ENCODE measurements around the gene SERGEF.

SERGEF gene

GRCh38 chr11:17812091-17812864 is 200.6 kb downstream of the SERGEF start:
- Histone ChIP-seq H3K9me3 (no peaks in the 10 kb centered on the region), H4K20me1 (no peaks in the 10 kb centered on the region), H3K4me2 (no peak overlapping the region), H3K4me3 (no peak overlapping the region), H3K9ac (no peak overlapping the region), H3K27me3 (no peaks in the 10 kb centered on the region), H3K4me1 (no peaks in the 10 kb centered on the region), H3K36me3 (no peaks in the 10 kb centered on the region), H3K27ac (no peak overlapping the region)
- TF ChIP-seq Cebpa-rat (IDR thresholded peaks at IDR 0.05) = no peak

GRCh38 chr11:17811352-17811751 is 201.5 kb downstream of the SERGEF start:
- H3K9ac ChIP-seq = no peak overlapping the region
- no peaks in the 10 kb centered on the region for H3K36me3 ChIP-seq
- H3K4me3 ChIP-seq = no peak overlapping the region
- H4K20me1 ChIP-seq = no peaks in the 10 kb centered on the region
- H3K27me3 ChIP-seq = no peaks in the 10 kb centered on the region
- no peak for TF ChIP-seq Cebpa-rat (IDR thresholded peaks at IDR 0.05)
- no peaks in the 10 kb centered on the region for H3K4me1 ChIP-seq
- H3K9me3 ChIP-seq = no peaks in the 10 kb centered on the region
- H3K27ac ChIP-seq = no peak overlapping the region
- H3K4me2 ChIP-seq = no peak overlapping the region

GRCh38 chr11:17810746-17811145 is 202.1 kb downstream of the SERGEF start:
- H3K36me3 ChIP-seq = no peaks in the 10 kb centered on the region
- no peak overlapping the region for H3K9ac ChIP-seq
- no peaks in the 10 kb centered on the region for H3K4me1 ChIP-seq
- H3K4me3 ChIP-seq = no peak overlapping the region
- H3K4me2 ChIP-seq = no peak overlapping the region
- H4K20me1 ChIP-seq = no peaks in the 10 kb centered on the region
- H3K27me3 ChIP-seq = no peaks in the 10 kb centered on the region
- no peaks in the 10 kb centered on the region for H3K9me3 ChIP-seq
- no peak for TF ChIP-seq Cebpa-rat (IDR thresholded peaks at IDR 0.05)
- no peak overlapping the region for H3K27ac ChIP-seq

GRCh38 chr11:17810041-17810440 is 202.8 kb downstream of the SERGEF start:
- no peaks in the 10 kb centered on the region for H3K27me3 ChIP-seq
- H3K4me1 ChIP-seq = no peaks in the 10 kb centered on the region
- H3K9me3 ChIP-seq = no peaks in the 10 kb centered on the region
- H3K36me3 ChIP-seq = no peaks in the 10 kb centered on the region
- H3K4me2 ChIP-seq = no peak overlapping the region
- H3K9ac ChIP-seq = no peak overlapping the region
- H4K20me1 ChIP-seq = no peaks in the 10 kb centered on the region
- no peak for TF ChIP-seq Cebpa-rat (IDR thresholded peaks at IDR 0.05)
- no peak overlapping the region for H3K27ac ChIP-seq
- H3K4me3 ChIP-seq = no peak overlapping the region

- Histone ChIP-seq H3K4me2 (no peak overlapping the region), H3K4me3 (no peak overlapping the region), H3K4me1 (no peaks in the 10 kb centered on the region), H3K9me3 (no peaks in the 10 kb centered on the region), H3K9ac (no peak overlapping the region), H3K27me3 (no peaks in the 10 kb centered on the region), H4K20me1 (no peaks in the 10 kb centered on the region), H3K27ac (no peak overlapping the region), H3K36me3 (no peaks in the 10 kb centered on the region)
- TF ChIP-seq Cebpa-rat (IDR thresholded peaks at IDR 0.05) = no peak
Observed at GRCh38 chr11:17807034-17807433, 205.8 kb downstream of the SERGEF start.

GRCh38 chr11:17805873-17806272 is 207.0 kb downstream of the SERGEF start:
- Histone ChIP-seq H3K4me3 (no peak overlapping the region), H3K9me3 (no peaks in the 10 kb centered on the region), H3K27me3 (no peaks in the 10 kb centered on the region), H4K20me1 (no peaks in the 10 kb centered on the region), H3K27ac (no peak overlapping the region), H3K4me2 (no peak overlapping the region), H3K36me3 (no peaks in the 10 kb centered on the region), H3K9ac (no peak overlapping the region), H3K4me1 (no peaks in the 10 kb centered on the region)
- TF ChIP-seq Cebpa-rat (IDR thresholded peaks at IDR 0.05) = no peak

GRCh38 chr11:17805043-17805442 is 207.8 kb downstream of the SERGEF start:
- no peak for TF ChIP-seq Cebpa-rat (IDR thresholded peaks at IDR 0.05)
- Histone ChIP-seq H3K9me3 (no peaks in the 10 kb centered on the region), H3K9ac (no peak overlapping the region), H3K4me2 (no peak overlapping the region), H3K27me3 (no peaks in the 10 kb centered on the region), H4K20me1 (no peaks in the 10 kb centered on the region), H3K4me3 (no peak overlapping the region), H3K27ac (no peak overlapping the region), H3K4me1 (no peaks in the 10 kb centered on the region), H3K36me3 (no peaks in the 10 kb centered on the region)

GRCh38 chr11:17803754-17804334 is 209.0 kb downstream of the SERGEF start:
- Histone ChIP-seq H3K36me3 (no peaks in the 10 kb centered on the region), H3K9ac (no peak overlapping the region), H3K27me3 (no peaks in the 10 kb centered on the region), H3K4me2 (no peak overlapping the region), H3K27ac (no peak overlapping the region), H3K4me3 (no peak overlapping the region), H4K20me1 (no peaks in the 10 kb centered on the region), H3K4me1 (no peaks in the 10 kb centered on the region), H3K9me3 (no peaks in the 10 kb centered on the region)
- no peak for TF ChIP-seq Cebpa-rat (IDR thresholded peaks at IDR 0.05)

- Histone ChIP-seq H3K4me2 (no peak overlapping the region), H3K4me1 (no peaks in the 10 kb centered on the region), H3K36me3 (no peaks in the 10 kb centered on the region), H3K9me3 (no peaks in the 10 kb centered on the region), H3K27ac (no peak overlapping the region), H3K27me3 (no peaks in the 10 kb centered on the region), H3K9ac (no peak overlapping the region), H4K20me1 (no peaks in the 10 kb centered on the region), H3K4me3 (no peak overlapping the region)
- no peak for TF ChIP-seq Cebpa-rat (IDR thresholded peaks at IDR 0.05)
Observed at GRCh38 chr11:17802491-17802890, 210.4 kb downstream of the SERGEF start.

- no peak overlapping the region for H3K4me2 ChIP-seq
- H3K27me3 ChIP-seq = no peaks in the 10 kb centered on the region
- no peaks in the 10 kb centered on the region for H3K36me3 ChIP-seq
- no peak overlapping the region for H3K9ac ChIP-seq
- H3K27ac ChIP-seq = no peak overlapping the region
- H3K9me3 ChIP-seq = no peaks in the 10 kb centered on the region
- H3K4me3 ChIP-seq = no peak overlapping the region
- H4K20me1 ChIP-seq = no peaks in the 10 kb centered on the region
- TF ChIP-seq Cebpa-rat (IDR thresholded peaks at IDR 0.05) = no peak
- H3K4me1 ChIP-seq = no peaks in the 10 kb centered on the region
Observed at GRCh38 chr11:17801166-17801565, 211.7 kb downstream of the SERGEF start.

Data from BLaER1 (cell line).